Spleen (tissue), 7 donors: Measurements from ENCODE around the gene BZW1.

Experiments
- POLR2A ChIP-seq, 3 donors: fragments of 450-650 bp; IDR thresholded peaks; one replicate each; pipeline ENCODE4 v1.5.1; 2017; ENCODE audit warnings: antibody characterized with exemption in 3 of 3, mild to moderate bottlenecking in 1 of 3
- POLR2AphosphoS5 ChIP-seq, 3 donors: sonication (generic); formaldehyde crosslinking; IDR thresholded peaks; one replicate each; pipeline ENCODE4 v1.5.1; 2017; ENCODE audit warnings: antibody characterized with exemption in 3 of 3
- TF ChIP-seq, protein P1 (sequence below), 11 experiments: fragments of 200-600 bp in 7 of 11; fragments of 450-650 bp in 4 of 11; sonication (generic) in 4 of 11; IDR thresholded peaks in 8 of 11; conservative IDR thresholded peaks in 3 of 11; 1 replicate in 7 of 11; 2 replicates in 4 of 11; pipeline versions ENCODE4 v1.4.0 to v1.8.0; 2016 to 2021; ENCODE audit warnings: antibody characterized with exemption in 11 of 11, inconsistent platforms in 4 of 11, mild to moderate bottlenecking in 1 of 11
- donor health status: DM: no; HTN: no; CAD: no; lungs with moderate emphysema.
- donor health status: DM: no; HTN: no; CAD: no.
- donor health status: DM: no; HTN: no; CAD: no.

GRCh38 chr2:200810252-200810997 lies 1.3 kb upstream of the BZW1 start:
- TF ChIP-seq, protein P1, sequence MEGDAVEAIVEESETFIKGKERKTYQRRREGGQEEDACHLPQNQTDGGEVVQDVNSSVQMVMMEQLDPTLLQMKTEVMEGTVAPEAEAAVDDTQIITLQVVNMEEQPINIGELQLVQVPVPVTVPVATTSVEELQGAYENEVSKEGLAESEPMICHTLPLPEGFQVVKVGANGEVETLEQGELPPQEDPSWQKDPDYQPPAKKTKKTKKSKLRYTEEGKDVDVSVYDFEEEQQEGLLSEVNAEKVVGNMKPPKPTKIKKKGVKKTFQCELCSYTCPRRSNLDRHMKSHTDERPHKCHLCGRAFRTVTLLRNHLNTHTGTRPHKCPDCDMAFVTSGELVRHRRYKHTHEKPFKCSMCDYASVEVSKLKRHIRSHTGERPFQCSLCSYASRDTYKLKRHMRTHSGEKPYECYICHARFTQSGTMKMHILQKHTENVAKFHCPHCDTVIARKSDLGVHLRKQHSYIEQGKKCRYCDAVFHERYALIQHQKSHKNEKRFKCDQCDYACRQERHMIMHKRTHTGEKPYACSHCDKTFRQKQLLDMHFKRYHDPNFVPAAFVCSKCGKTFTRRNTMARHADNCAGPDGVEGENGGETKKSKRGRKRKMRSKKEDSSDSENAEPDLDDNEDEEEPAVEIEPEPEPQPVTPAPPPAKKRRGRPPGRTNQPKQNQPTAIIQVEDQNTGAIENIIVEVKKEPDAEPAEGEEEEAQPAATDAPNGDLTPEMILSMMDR (IDR thresholded peaks at IDR 0.05 in 8 of 11, conservative IDR thresholded peaks at IDR 0.05 in 3 of 11): no peak
- TF ChIP-seq POLR2AphosphoS5 (IDR thresholded peaks at IDR 0.05) (no peak), POLR2A (IDR thresholded peaks at IDR 0.05) (no peak)
